Measurements from ENCODE around the gene LRP5.

DNA sequence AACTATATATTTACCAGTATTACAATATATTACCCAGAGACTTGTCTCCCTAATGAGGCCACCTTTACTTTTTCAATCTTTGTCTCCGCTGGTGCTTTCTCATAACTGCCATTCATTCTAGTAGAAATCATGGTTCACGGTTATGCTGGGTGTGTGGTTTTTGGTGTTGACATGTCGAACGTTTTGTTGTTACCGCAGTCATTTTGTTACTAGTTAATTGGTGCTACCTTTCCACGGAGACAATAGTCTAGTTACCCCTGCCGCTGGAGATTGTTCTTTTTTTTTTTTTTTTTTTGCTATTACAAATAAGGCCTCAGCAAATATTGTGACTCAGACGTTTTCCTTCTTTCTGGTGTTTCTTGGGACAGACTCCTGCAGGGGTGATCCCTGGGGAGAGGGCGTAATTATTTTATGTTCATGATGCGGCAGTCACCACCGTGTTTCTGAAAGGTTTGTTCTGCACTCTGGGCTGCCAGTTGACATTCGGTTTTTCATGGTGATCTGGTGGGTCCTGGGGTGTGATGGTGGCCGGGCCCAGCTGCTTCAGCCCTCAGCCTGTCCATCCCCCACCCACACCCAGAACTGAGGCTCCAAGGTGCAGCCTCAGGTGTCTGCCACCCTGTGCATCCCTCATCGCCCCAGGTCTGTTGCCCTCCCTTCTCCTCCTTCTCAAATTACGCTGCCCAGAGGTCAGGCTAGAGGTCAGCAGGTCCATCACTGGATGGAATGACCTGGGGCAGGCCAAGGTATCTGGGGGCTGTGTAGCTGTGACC is 28.6 kb downstream of the LRP5 start:
- TF ChIP-seq POLR2AphosphoS5 (IDR thresholded peaks at IDR 0.05) (no peak), POLR2A (IDR thresholded peaks at IDR 0.05) (no peak)
- TF ChIP-seq, protein P1, sequence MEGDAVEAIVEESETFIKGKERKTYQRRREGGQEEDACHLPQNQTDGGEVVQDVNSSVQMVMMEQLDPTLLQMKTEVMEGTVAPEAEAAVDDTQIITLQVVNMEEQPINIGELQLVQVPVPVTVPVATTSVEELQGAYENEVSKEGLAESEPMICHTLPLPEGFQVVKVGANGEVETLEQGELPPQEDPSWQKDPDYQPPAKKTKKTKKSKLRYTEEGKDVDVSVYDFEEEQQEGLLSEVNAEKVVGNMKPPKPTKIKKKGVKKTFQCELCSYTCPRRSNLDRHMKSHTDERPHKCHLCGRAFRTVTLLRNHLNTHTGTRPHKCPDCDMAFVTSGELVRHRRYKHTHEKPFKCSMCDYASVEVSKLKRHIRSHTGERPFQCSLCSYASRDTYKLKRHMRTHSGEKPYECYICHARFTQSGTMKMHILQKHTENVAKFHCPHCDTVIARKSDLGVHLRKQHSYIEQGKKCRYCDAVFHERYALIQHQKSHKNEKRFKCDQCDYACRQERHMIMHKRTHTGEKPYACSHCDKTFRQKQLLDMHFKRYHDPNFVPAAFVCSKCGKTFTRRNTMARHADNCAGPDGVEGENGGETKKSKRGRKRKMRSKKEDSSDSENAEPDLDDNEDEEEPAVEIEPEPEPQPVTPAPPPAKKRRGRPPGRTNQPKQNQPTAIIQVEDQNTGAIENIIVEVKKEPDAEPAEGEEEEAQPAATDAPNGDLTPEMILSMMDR (IDR thresholded peaks at IDR 0.05 in 8 of 11, conservative IDR thresholded peaks at IDR 0.05 in 3 of 11), result no peak
